GM13977 (cell line): Measurements from ENCODE around the gene TMEM132C.

Source experiments
- DNase-seq: peaks from one replicate; pipeline ENCODE4 v3.0.0; 2012; ENCODE audit warnings: low spot score
- CTCF ChIP-seq: IDR thresholded peaks from 2 replicates; pipeline ENCODE4 v1.5.1; 2012; ENCODE audit warnings: mild to moderate bottlenecking, control low read depth; ENCODE audit not compliant: insufficient read depth; ENCODE audit errors: extremely low read depth, missing control alignments
- in situ Hi-C: fragments of 300-500 bp; cut with MboI; formaldehyde crosslinking; loops from one replicate; pipeline ENCODE4 v1.12.0; 2022; ENCODE audit warnings: low sequenced_read_pairs, low pct_unique_long_range_greater_than_20kb, mixed read lengths, inconsistent platforms; ENCODE audit not compliant: unreplicated experiment

Gene TMEM132C

GRCh38 chr12:128537668-128538067 lies 270.7 kb downstream of the TMEM132C start:
- no peak for DNase-seq
- no peak for TF ChIP-seq CTCF
- in situ Hi-C loops, result no loop called here

GRCh38 chr12:128542844-128543243 lies 275.9 kb downstream of the TMEM132C start:
- in situ Hi-C loops, result no loop called here
- DNase-seq, result no peak
- TF ChIP-seq CTCF, result no peak

- TF ChIP-seq CTCF, result no peak
- in situ Hi-C loops, result no loop called here
- DNase-seq, result no peak
These were observed 276.5 kb downstream of the TMEM132C start for GRCh38 chr12:128543460-128543859.

GRCh38 chr12:128543971-128544370 lies 277.0 kb downstream of the TMEM132C start:
- TF ChIP-seq CTCF, result no peak
- DNase-seq, result no peak
- in situ Hi-C loops, result no loop called here

- in situ Hi-C loops, result no loop called here
- no peak for TF ChIP-seq CTCF
These were observed 282.0 kb downstream of the TMEM132C start for GRCh38 chr12:128548949-128549348.

GRCh38 chr12:128549601-128550218 lies 282.7 kb downstream of the TMEM132C start:
- DNase-seq, result no peak
- in situ Hi-C loops, result no loop called here
- TF ChIP-seq CTCF, result no peak

More at GRCh38 chr12:128548949-128549348, 282.0 kb downstream of the TMEM132C start:
- DNase-seq, result no peak
